ENCODE results near the gene ZNF418.

GRCh38 chr19:57903618-57904184, 31.5 kb downstream of the ZNF418 start:
- TF ChIP-seq ZNF274 (IDR thresholded peaks at IDR 0.05; ENCODE audit: low read depth, low read length) (no peak), YY1 (IDR thresholded peaks at IDR 0.05; ENCODE audit: insufficient read depth, insufficient read length) (no peak)
